Measurements from ENCODE around the gene KATNAL2. TPM values are rescaled to one million over a fixed set of nuclear protein-coding genes. Genes with fewer than 3 reads are reported as not detected.

KATNAL2 gene
- total RNA-seq, 1 donor from 2014 or later: 39.9 TPM

DNA sequence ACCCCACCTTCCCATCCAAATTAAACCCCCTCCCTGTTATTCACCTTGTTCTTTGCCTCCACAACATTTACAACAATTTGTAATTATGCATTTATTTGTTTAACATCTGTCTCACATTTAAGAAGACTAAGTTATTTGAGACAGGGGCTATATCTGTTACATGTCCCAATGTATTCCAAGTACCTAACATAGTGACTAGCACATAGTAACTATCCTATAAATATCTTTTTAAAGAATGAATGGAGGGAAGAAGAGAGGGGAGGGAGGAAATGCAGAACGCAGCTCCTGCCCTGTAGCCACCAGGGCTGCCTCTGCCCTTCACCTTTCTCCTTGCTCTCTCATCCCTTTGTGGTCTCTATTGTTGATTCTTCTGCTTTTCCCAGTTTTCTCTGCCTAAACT is 192.3 kb downstream of the KATNAL2 start:
- TF ChIP-seq EZH2phosphoT487 (IDR thresholded peaks at IDR 0.05) (no peak), EZH2 (IDR thresholded peaks at IDR 0.05) (no peak), CTCF (IDR thresholded peaks at IDR 0.05) (no peak)
- no peak for DNase-seq (ENCODE audit: low spot score)
- peaks cover 5% of the 10 kb centered on the region for H3K79me2 ChIP-seq (ENCODE audit: low read depth)
- peaks cover 19% of the 10 kb centered on the region for H3K4me1 Mint-ChIP-seq
- peaks cover 80% of the 10 kb centered on the region for H3K4me1 ChIP-seq
- no peaks in the 10 kb centered on the region for H3K27me3 Mint-ChIP-seq (ENCODE audit: insufficient read depth, low read depth)
- no peaks in the 10 kb centered on the region for H3K9me3 ChIP-seq (ENCODE audit: low read depth)
- H4K20me1 ChIP-seq (ENCODE audit: low read depth): peaks cover 54% of the 10 kb centered on the region
- H3K4me3 ChIP-seq: no peak overlapping the region
- no peak overlapping the region for H2AFZ ChIP-seq (replicated peaks)
- no peak overlapping the region for H3K27ac Mint-ChIP-seq
- H3K9me3 Mint-ChIP-seq: no peaks in the 10 kb centered on the region
- peak overlapping the region; percentile 33 for H3K4me2 ChIP-seq
- H3K36me3 ChIP-seq: peaks cover 6% of the 10 kb centered on the region
- H3K27me3 ChIP-seq: no peaks in the 10 kb centered on the region
- H3K9ac ChIP-seq: no peak overlapping the region
- peaks cover 56% of the 10 kb centered on the region for H3F3A ChIP-seq (ENCODE audit: low read depth)
- H3K4me3 Mint-ChIP-seq: no peak overlapping the region
- peaks cover 11% of the 10 kb centered on the region for H3K36me3 Mint-ChIP-seq
- no peak overlapping the region for H3K27ac ChIP-seq

DNA sequence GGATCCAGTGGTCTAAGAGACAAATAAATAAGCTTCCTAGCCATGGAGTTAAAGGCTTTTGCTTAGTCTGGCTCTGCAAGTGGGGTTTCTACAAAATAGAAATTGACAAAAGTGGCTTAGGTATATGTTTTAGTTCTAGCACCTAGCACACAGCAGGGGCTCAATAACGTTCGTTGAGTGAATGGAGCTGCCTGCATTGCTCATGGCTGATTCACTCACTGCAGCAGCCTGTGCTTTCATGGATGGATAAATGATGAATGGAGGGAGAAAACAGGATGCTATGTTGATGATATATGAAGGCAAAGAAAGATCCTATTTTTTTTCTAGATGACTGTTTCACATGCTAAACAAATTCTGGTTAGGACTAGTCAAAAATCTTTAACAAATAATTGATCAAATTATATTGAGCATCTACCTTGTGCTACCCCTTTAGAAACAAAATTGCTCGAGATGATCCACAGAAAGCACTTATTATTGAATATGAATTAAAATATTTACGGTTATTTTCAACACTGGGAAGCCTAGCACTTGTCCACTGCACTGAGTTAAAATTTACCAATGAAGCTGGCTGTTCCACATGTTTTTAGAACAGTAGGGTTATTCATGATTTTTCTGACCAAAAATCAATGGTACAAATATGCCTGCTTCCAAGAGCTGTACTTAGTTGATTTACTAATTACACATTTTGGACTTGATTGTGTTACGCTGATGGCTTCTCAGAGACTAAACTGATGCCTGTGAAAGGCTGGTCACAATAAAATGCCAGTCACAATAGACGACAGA is 193.3 kb downstream of the KATNAL2 start:
- Histone ChIP-seq H3K4me1 (peaks cover 89% of the 10 kb centered on the region), H3K27ac (no peak overlapping the region), H3K79me2 (ENCODE audit: low read depth) (peaks cover 5% of the 10 kb centered on the region), H4K20me1 (ENCODE audit: low read depth) (peaks cover 61% of the 10 kb centered on the region), H3K4me2 (peak overlapping the region; percentile 33), H3K4me3 (no peak overlapping the region), H3K9me3 (ENCODE audit: low read depth) (no peaks in the 10 kb centered on the region), H2AFZ (replicated peaks) (no peak overlapping the region), H3F3A (ENCODE audit: low read depth) (peaks cover 66% of the 10 kb centered on the region), H3K27me3 (no peaks in the 10 kb centered on the region), H3K9ac (no peak overlapping the region), H3K36me3 (peaks cover 6% of the 10 kb centered on the region)
- Mint-ChIP-seq H3K27ac (no peak overlapping the region), H3K4me1 (peaks cover 19% of the 10 kb centered on the region), H3K27me3 (ENCODE audit: insufficient read depth, low read depth) (no peaks in the 10 kb centered on the region), H3K9me3 (no peaks in the 10 kb centered on the region), H3K36me3 (peaks cover 14% of the 10 kb centered on the region), H3K4me3 (no peak overlapping the region)
- no peak for DNase-seq (ENCODE audit: low spot score)
- TF ChIP-seq CTCF (IDR thresholded peaks at IDR 0.05) (no peak), EZH2phosphoT487 (IDR thresholded peaks at IDR 0.05) (no peak), EZH2 (IDR thresholded peaks at IDR 0.05) (no peak)

DNA sequence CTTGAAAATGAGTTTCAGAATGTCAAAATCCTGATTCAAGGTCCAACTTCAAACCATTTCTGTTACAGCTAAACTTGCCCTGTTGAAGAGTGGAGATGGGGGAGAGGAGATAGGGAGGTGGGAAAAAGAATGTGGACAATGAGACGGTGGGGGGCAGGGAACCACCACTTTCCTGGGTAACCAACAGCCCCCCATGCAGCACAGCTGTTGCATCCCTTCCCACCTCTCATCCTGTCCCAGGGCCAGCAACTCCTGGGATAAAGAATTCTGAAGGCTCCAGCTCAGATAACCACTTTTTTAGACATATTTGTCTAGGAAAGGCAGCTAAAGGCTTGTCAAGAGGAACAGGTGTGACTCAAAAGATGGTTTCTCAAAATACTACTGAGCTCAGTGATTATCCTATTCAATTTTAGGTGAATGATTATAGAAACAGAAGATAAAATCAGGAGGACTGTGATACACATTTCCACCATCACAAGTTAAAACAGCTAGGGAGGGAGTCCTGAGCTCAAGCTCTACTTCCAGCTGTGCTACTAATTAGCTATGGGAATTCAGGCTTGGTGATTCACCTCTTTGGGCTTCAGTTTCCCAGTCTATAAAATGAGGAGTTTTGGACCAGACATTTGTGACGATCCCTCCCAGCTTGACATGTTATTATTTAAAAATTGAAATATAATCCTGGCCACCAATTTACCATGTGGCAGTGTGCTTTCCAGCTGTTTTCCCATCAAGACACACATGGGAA is 196.6 kb downstream of the KATNAL2 start:
- H3F3A ChIP-seq (ENCODE audit: low read depth): peaks cover 66% of the 10 kb centered on the region
- peak overlapping the region; percentile 74 for H3K27ac ChIP-seq
- H3K4me1 ChIP-seq: peaks cover 78% of the 10 kb centered on the region
- no peak for TF ChIP-seq EZH2 (IDR thresholded peaks at IDR 0.05)
- TF ChIP-seq EZH2phosphoT487 (IDR thresholded peaks at IDR 0.05): no peak
- TF ChIP-seq CTCF (IDR thresholded peaks at IDR 0.05): no peak
- no peaks in the 10 kb centered on the region for H3K9me3 Mint-ChIP-seq
- peak; percentile 63 for DNase-seq (ENCODE audit: low spot score)
- H3K9ac ChIP-seq: no peak overlapping the region
- H3K27ac Mint-ChIP-seq: no peak overlapping the region
- H4K20me1 ChIP-seq (ENCODE audit: low read depth): peaks cover 37% of the 10 kb centered on the region
- H3K4me2 ChIP-seq: peak overlapping the region; percentile 71
- peaks cover 10% of the 10 kb centered on the region for H3K36me3 ChIP-seq
- H3K27me3 ChIP-seq: no peaks in the 10 kb centered on the region
- peak overlapping the region; percentile 8 for H3K4me3 ChIP-seq
- H2AFZ ChIP-seq (replicated peaks): no peak overlapping the region
- no peaks in the 10 kb centered on the region for H3K27me3 Mint-ChIP-seq (ENCODE audit: insufficient read depth, low read depth)
- H3K4me3 Mint-ChIP-seq: no peak overlapping the region
- no peaks in the 10 kb centered on the region for H3K9me3 ChIP-seq (ENCODE audit: low read depth)
- peaks cover 9% of the 10 kb centered on the region for H3K4me1 Mint-ChIP-seq
- H3K79me2 ChIP-seq (ENCODE audit: low read depth): no peaks in the 10 kb centered on the region
- peaks cover 20% of the 10 kb centered on the region for H3K36me3 Mint-ChIP-seq

Data from neural progenitor cell (in vitro differentiated cells).